Kidney (tissue), 14 donors: ENCODE results near the gene SLC6A11. TPM values are rescaled to one million over a fixed set of nuclear protein-coding genes. Genes with fewer than 3 reads are reported as not detected.

Experiments used
- DNase-seq, 5 donors: peaks; one replicate each; pipeline ENCODE4 v3.0.0-alpha.2; 2013 to 2020
- FAIRE-seq: peaks from 2 replicates; lab custom pipeline; 2012; peaks lifted over from hg19 to GRCh38; lab: Jason Lieb, UNC
- H3K27ac ChIP-seq, 2 donors: one replicate each; pipeline ENCODE4 v1.7.0; 2013; ENCODE audit warnings: low read depth in 2 of 2, low read length in 2 of 2, inconsistent platforms in 1 of 2
- H3K27me3 ChIP-seq: one replicate; pipeline ENCODE4 v1.7.1; 2013; ENCODE audit warnings: low read length, inconsistent platforms; ENCODE audit not compliant: control insufficient read depth, insufficient read depth
- H3K36me3 ChIP-seq, 3 donors: one replicate each; pipeline versions ENCODE4 v1.7.0 to v1.7.1; 2013; ENCODE audit warnings: low read length in 3 of 3, control low read depth in 1 of 3, inconsistent platforms in 1 of 3; ENCODE audit not compliant: insufficient read depth in 3 of 3, control insufficient read depth in 2 of 3
- H3K4me1 ChIP-seq, 3 donors: one replicate each; pipeline versions ENCODE4 v1.7.0 to v1.7.1; 2013; ENCODE audit warnings: low read length in 3 of 3, inconsistent platforms in 1 of 3, low read depth in 1 of 3; ENCODE audit not compliant: control insufficient read depth in 2 of 3, insufficient read depth in 2 of 3
- H3K4me3 ChIP-seq, 3 donors: one replicate each; pipeline versions ENCODE4 v1.7.0 to v1.8.1; 2013; ENCODE audit warnings: low read length in 3 of 3, control low read depth in 1 of 3, inconsistent platforms in 1 of 3
- H3K9ac ChIP-seq, 3 donors: one replicate each; pipeline versions ENCODE4 v1.7.0 to v1.7.1; 2013; ENCODE audit warnings: low read length in 3 of 3, control low read depth in 1 of 3, inconsistent platforms in 1 of 3
- H3K9me3 ChIP-seq, 3 donors: one replicate each; pipeline versions ENCODE4 v1.7.0 to v1.7.1; 2013; ENCODE audit warnings: low read length in 3 of 3, control low read depth in 1 of 3, inconsistent platforms in 1 of 3; ENCODE audit not compliant: control insufficient read depth in 2 of 3, insufficient read depth in 1 of 3
- intact Hi-C: fragments of 100-400 bp; cut with DNase I; formaldehyde crosslinking; loops from one replicate; pipeline ENCODE4 v1.11.1; 2022
- polyA plus RNA-seq: library from polyadenylated mRNA; stranded (reverse); fragments of 350-450 nt; fragmentation: Illumina TruSeq; extraction: RNeasy Lipid Tissue Mini Kit (QIAGEN cat#74804); gene quantifications from one replicate; pipeline ENCODE4 v1.2.3, GENCODE V29; 2014; ENCODE audit warnings: low read depth, low replicate concordance; ENCODE audit not compliant: insufficient read depth
- total RNA-seq: library from RNA; stranded (reverse); fragmentation: NEBNext Ultra II Directional; extraction: Animal tissue kit (Norgen Biotek cat#: 25700); gene quantifications from one replicate; pipeline ENCODE4 v1.2.1, GENCODE V29; 2021
- TF ChIP-seq, protein P1 (sequence below): IDR thresholded peaks from 3 replicates; pipeline ENCODE4 v1.5.1; 2012; ENCODE audit warnings: mild to moderate bottlenecking, moderate library complexity, borderline replicate concordance; ENCODE audit not compliant: insufficient read depth; ENCODE audit errors: extremely low read depth
- donor health status: control.
- donor health status: control.
- donor health status: control.
- donor health status: control.
- donor health status: control.
- donor health status: DM: yes; HTN: yes; CAD: no.
- donor health status: Normal renal cell carcinoma (clear cell type).

SLC6A11 gene
- total and polyA plus RNA-seq, 2 donors from 2014 or later = 0.38 TPM; not detected in 1

DNA sequence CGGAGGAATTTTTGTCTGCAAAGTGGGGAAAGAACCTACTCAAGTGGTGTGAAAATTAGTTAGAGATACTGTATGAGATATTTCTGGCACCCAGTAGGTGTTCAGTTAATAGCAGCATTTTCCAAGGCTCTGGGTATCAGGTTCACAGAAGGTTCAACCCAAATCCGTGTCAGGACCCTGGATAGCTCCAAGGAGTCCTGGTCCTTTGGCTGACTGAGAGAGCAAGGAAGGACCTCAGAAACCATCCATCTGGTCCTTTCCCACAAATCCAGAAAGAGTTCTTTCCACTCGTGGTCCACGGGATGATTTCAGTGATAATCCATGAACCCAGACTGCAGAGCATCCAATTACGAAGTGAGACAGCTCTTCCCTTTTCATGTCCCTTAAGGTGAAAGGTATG, 51.4 kb downstream of the SLC6A11 start:
- no peaks in the 10 kb centered on the region for H3K36me3 ChIP-seq
- H3K9ac ChIP-seq = no peak overlapping the region
- FAIRE-seq = no peak
- DNase-seq = peak in 3 of 5 donors; percentile 39 to 73 (median 52)
- intact Hi-C loops = no loop called here
- H3K27me3 ChIP-seq = no peaks in the 10 kb centered on the region
- no peak overlapping the region for H3K4me3 ChIP-seq
- no peak overlapping the region for H3K27ac ChIP-seq
- no peaks in the 10 kb centered on the region for H3K4me1 ChIP-seq
- TF ChIP-seq, protein P1, sequence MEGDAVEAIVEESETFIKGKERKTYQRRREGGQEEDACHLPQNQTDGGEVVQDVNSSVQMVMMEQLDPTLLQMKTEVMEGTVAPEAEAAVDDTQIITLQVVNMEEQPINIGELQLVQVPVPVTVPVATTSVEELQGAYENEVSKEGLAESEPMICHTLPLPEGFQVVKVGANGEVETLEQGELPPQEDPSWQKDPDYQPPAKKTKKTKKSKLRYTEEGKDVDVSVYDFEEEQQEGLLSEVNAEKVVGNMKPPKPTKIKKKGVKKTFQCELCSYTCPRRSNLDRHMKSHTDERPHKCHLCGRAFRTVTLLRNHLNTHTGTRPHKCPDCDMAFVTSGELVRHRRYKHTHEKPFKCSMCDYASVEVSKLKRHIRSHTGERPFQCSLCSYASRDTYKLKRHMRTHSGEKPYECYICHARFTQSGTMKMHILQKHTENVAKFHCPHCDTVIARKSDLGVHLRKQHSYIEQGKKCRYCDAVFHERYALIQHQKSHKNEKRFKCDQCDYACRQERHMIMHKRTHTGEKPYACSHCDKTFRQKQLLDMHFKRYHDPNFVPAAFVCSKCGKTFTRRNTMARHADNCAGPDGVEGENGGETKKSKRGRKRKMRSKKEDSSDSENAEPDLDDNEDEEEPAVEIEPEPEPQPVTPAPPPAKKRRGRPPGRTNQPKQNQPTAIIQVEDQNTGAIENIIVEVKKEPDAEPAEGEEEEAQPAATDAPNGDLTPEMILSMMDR = no peak
- no peaks in the 10 kb centered on the region for H3K9me3 ChIP-seq

DNA sequence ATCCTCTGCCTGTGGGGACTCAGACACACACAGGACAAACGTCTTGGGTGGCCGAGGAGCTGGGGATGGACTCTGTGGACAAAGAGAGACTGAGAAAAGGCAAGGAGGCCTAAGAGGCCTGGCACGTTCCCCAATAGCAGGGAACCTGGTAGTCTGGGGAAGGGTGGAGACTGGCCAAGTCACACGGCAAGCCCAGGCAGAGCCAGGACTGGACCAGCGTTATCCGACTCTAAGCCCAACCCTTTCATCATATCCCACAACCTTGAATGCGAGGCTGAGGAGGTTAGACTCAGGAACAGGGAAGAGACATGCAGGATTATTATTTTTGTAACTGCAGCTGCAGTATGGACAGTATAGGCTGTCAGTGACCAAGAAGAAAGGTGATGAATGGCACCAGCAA, 53.4 kb downstream of the SLC6A11 start:
- no peak overlapping the region for H3K27ac ChIP-seq
- no peak overlapping the region for H3K4me3 ChIP-seq
- TF ChIP-seq, protein P1 = no peak
- H3K27me3 ChIP-seq = no peaks in the 10 kb centered on the region
- no peaks in the 10 kb centered on the region for H3K9me3 ChIP-seq
- FAIRE-seq (no peak), DNase-seq (no peak)
- intact Hi-C loops = no loop called here
- no peak overlapping the region for H3K9ac ChIP-seq
- no peaks in the 10 kb centered on the region for H3K36me3 ChIP-seq
- no peaks in the 10 kb centered on the region for H3K4me1 ChIP-seq

DNA sequence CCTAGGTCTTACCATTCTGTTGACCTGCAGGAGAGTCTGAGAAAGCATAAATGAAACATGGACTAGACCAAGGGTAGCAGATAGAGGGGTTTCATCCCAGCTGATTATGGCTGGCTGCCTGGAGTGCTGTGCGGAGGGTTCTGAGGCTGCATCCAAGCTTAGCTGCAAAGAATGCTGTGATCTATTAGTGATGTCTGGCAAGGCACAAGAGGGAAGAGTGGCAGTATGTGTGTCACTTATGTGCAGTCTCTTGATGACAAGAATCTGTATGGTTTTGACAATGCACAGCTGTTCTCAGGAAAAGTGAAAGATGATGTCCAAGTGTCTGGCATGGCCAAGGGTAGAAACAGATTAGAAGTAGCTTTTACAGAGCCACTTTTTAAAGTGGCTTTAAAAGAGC, 54.3 kb downstream of the SLC6A11 start:
- Histone ChIP-seq H3K4me1 (no peaks in the 10 kb centered on the region), H3K27me3 (no peaks in the 10 kb centered on the region), H3K36me3 (no peaks in the 10 kb centered on the region), H3K4me3 (no peak overlapping the region), H3K9me3 (no peaks in the 10 kb centered on the region), H3K9ac (no peak overlapping the region), H3K27ac (no peak overlapping the region)
- no peak for FAIRE-seq
- intact Hi-C loops = no loop called here
- TF ChIP-seq, protein P1 = no peak
- DNase-seq = no peak

DNA sequence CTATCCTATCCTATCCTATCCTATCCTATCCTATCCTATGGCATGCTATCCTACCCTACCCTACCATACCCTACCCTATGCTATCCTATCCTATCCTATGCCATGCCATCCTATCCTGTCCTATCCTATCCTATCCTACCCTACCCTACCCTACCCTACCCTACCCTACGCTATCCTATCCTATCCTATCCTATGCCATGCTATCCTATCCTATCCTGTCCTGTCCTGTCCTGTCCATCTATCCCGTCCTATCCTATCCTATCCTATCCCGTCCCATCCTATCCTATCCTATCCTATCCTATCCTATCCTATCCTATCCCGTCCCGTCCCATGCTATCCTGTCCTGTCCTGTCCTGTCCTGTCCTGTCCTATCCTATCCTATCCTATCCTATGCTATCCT, 57.4 kb downstream of the SLC6A11 start:
- no peaks in the 10 kb centered on the region for H3K27me3 ChIP-seq
- no peaks in the 10 kb centered on the region for H3K36me3 ChIP-seq
- TF ChIP-seq, protein P1 = no peak
- no peaks in the 10 kb centered on the region for H3K4me1 ChIP-seq
- H3K27ac ChIP-seq = no peak overlapping the region
- H3K9me3 ChIP-seq = no peaks in the 10 kb centered on the region
- no peak overlapping the region for H3K4me3 ChIP-seq
- FAIRE-seq (no peak), DNase-seq (no peak)
- intact Hi-C loops = no loop called here
- no peak overlapping the region for H3K9ac ChIP-seq
